Keratinocyte (primary cell): Measurements from ENCODE around the gene MET. TPM values are rescaled to one million over a fixed set of nuclear protein-coding genes. Genes with fewer than 3 reads are reported as not detected.

Experiments
- DNase-seq: peaks from one replicate; pipeline ENCODE4 v3.0.0-alpha.2; 2011; ENCODE audit warnings: low read depth, missing footprints, low spot score
- FAIRE-seq: peaks from 2 replicates; lab custom pipeline; 2011; peaks lifted over from hg19 to GRCh38; lab: Jason Lieb, UNC
- H2AFZ ChIP-seq: 2 replicates; pipeline ENCODE4 v1.6.0; 2012; ENCODE audit warnings: low read length, control low read depth, inconsistent platforms; ENCODE audit not compliant: control insufficient read depth
- H3K27ac ChIP-seq: 2 replicates; pipeline ENCODE4 v1.5.1; 2011; ENCODE audit warnings: low read length; ENCODE audit not compliant: control insufficient read depth, insufficient read depth
- H3K27me3 ChIP-seq: 3 replicates; pipeline ENCODE4 v1.6.0; 2011; ENCODE audit warnings: low read length; ENCODE audit not compliant: control insufficient read depth, insufficient read depth; ENCODE audit errors: extremely low read depth
- H3K36me3 ChIP-seq, 2 experiments: 2 replicates in 1 of 2; 3 replicates in 1 of 2; pipeline ENCODE4 v1.5.1; 2011; ENCODE audit warnings: low read length in 2 of 2, mild to moderate bottlenecking in 1 of 2; ENCODE audit not compliant: control insufficient read depth in 2 of 2, insufficient read depth in 2 of 2; ENCODE audit errors: extremely low read depth in 1 of 2
- H3K4me1 ChIP-seq: 3 replicates; pipeline ENCODE4 v1.5.1; 2011; ENCODE audit warnings: low read length; ENCODE audit not compliant: control insufficient read depth, insufficient read depth; ENCODE audit errors: extremely low read depth
- H3K4me2 ChIP-seq: 3 replicates; pipeline ENCODE4 v1.6.0; 2011; ENCODE audit warnings: low read depth, low read length; ENCODE audit not compliant: control insufficient read depth, insufficient read depth; ENCODE audit errors: extremely low read depth
- H3K4me3 ChIP-seq, 3 experiments: fragments of 200-600 bp in 1 of 3; sonication (generic) in 1 of 3; 2 replicates in 2 of 3; 3 replicates in 1 of 3; pipeline ENCODE4 v1.5.1; 2011 to 2016; ENCODE audit warnings: low read length in 3 of 3, mild to moderate bottlenecking in 3 of 3, control low read depth in 2 of 3, inconsistent platforms in 1 of 3, low read depth in 1 of 3, mixed read lengths in 1 of 3, mixed run types in 1 of 3, moderate library complexity in 1 of 3; ENCODE audit not compliant: control insufficient read depth in 2 of 3, insufficient read depth in 2 of 3; ENCODE audit errors: extremely low read depth in 1 of 3
- H3K79me2 ChIP-seq: 2 replicates; pipeline ENCODE4 v1.6.0; 2012; ENCODE audit warnings: low read length; ENCODE audit not compliant: control insufficient read depth, insufficient read depth
- H3K9ac ChIP-seq: 3 replicates; pipeline ENCODE4 v1.6.0; 2011; ENCODE audit warnings: low read length; ENCODE audit not compliant: control insufficient read depth, insufficient read depth; ENCODE audit errors: extremely low read depth
- H3K9me1 ChIP-seq: 3 replicates; pipeline ENCODE4 v1.6.0; 2011; ENCODE audit warnings: low read length; ENCODE audit not compliant: control insufficient read depth, insufficient read depth; ENCODE audit errors: extremely low read depth
- H3K9me3 ChIP-seq: 2 replicates; pipeline ENCODE4 v1.5.1; 2012; ENCODE audit warnings: low read depth, low read length; ENCODE audit not compliant: control insufficient read depth
- H4K20me1 ChIP-seq: 3 replicates; pipeline ENCODE4 v1.6.0; 2011; ENCODE audit warnings: low read length; ENCODE audit not compliant: control insufficient read depth, insufficient read depth; ENCODE audit errors: extremely low read depth
- CTCF ChIP-seq, 3 experiments: IDR thresholded peaks in 1 of 3; conservative IDR thresholded peaks in 1 of 3; optimal IDR thresholded peaks in 1 of 3; 2 replicates in 2 of 3; 3 replicates in 1 of 3; pipeline versions ENCODE3 to v1.5.1; 2011; ENCODE audit warnings: low read length in 3 of 3, mild to moderate bottlenecking in 3 of 3, moderate library complexity in 2 of 3, control low read depth in 1 of 3, inconsistent platforms in 1 of 3; ENCODE audit not compliant: insufficient read depth in 2 of 3; ENCODE audit errors: extremely low read depth in 1 of 3
- EZH2 ChIP-seq: IDR thresholded peaks from one replicate; pipeline ENCODE4 v1.6.1; 2012; ENCODE audit warnings: inconsistent platforms, mild to moderate bottlenecking, low read length, moderate library complexity
- dilution Hi-C: fragments of 300-500 bp; cut with MboI; formaldehyde crosslinking; loops from one replicate; pipeline ENCODE4 v1.7.0; 2020; ENCODE audit warnings: low sequenced_read_pairs; ENCODE audit not compliant: extremely low pct_ligation_motif_present
- polyA plus RNA-seq, 5 experiments: library from polyadenylated mRNA; depleted of rRNA in 3 of 5; stranded (reverse) in 3 of 5; stranded (forward) in 1 of 5; unstranded in 1 of 5; fragments of >200 nt; gene quantifications; 1 replicate in 1 of 5; 2 replicates in 3 of 5; 3 replicates in 1 of 5; pipeline versions ENCODE4 v1.2.1 to v1.2.3, GENCODE V29; 2011 to 2012; ENCODE audit warnings: missing spikeins in 2 of 5, low read depth in 1 of 5, low replicate concordance in 1 of 5

Gene MET
- polyA plus RNA-seq, 1 donor (not counting 4 experiments of a cell fraction or from before 2014, with no cell fraction given) = 117 TPM

DNA sequence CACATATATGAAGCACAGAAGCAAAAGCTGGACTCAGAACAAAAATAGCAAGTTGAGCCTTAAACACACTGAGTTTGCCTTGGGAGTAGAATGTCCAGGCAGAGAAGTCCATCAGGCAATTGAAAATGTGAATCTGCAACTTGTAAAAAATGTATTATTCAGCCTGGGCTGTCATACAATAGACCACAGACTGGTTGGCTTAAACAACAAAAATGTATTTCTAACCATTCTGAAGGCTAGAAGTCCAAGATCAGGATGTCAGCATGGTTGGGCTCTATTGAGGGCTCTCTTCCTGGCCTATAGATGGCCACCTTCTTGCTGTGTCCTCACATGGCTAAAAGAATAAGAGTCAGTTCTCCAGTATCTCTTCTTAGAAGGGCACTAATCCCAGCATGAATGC lies 113.8 kb downstream of the MET start:
- peaks cover 24 to 38% of the 10 kb centered on the region in 2 experiments for H3K36me3 ChIP-seq
- H3K4me1 ChIP-seq = peaks cover 20% of the 10 kb centered on the region

GRCh38 chr7:116786791-116787443 lies 114.9 kb downstream of the MET start:
- dilution Hi-C loops = no loop called here
- no peak overlapping the region for H3K9ac ChIP-seq
- no peaks in the 10 kb centered on the region for H3K9me1 ChIP-seq
- peaks cover 9% of the 10 kb centered on the region for H3K4me1 ChIP-seq
- no peaks in the 10 kb centered on the region for H3K27me3 ChIP-seq
- peaks cover 24 to 38% of the 10 kb centered on the region in 2 experiments for H3K36me3 ChIP-seq
- DNase-seq (no peak), FAIRE-seq (no peak)
- H3K4me3 ChIP-seq = no peak overlapping the region
- no peaks in the 10 kb centered on the region for H3K79me2 ChIP-seq
- no peak overlapping the region for H3K27ac ChIP-seq
- no peaks in the 10 kb centered on the region for H4K20me1 ChIP-seq
- TF ChIP-seq CTCF (optimal IDR thresholded peaks at IDR 0.05 in 1 of 3, IDR thresholded peaks at IDR 0.05 in 1 of 3, conservative IDR thresholded peaks at IDR 0.05 in 1 of 3; ENCODE audit: extremely low read depth in 1 of 3, insufficient read depth in 2 of 3, low read length in 3 of 3) (peak in 2 of 3 experiments; percentile 11 to 35), EZH2 (no peak)
- H2AFZ ChIP-seq = no peak overlapping the region
- H3K9me3 ChIP-seq = no peaks in the 10 kb centered on the region
- H3K4me2 ChIP-seq = no peak overlapping the region

More for the DNA sequence above, 113.8 kb downstream of the MET start:
- Histone ChIP-seq H3K9me1 (no peaks in the 10 kb centered on the region), H3K9me3 (no peaks in the 10 kb centered on the region), H3K27me3 (no peaks in the 10 kb centered on the region), H4K20me1 (no peaks in the 10 kb centered on the region), H3K79me2 (no peaks in the 10 kb centered on the region), H3K27ac (no peak overlapping the region), H3K4me3 (no peak overlapping the region), H2AFZ (no peak overlapping the region), H3K9ac (no peak overlapping the region), H3K4me2 (no peak overlapping the region)
- TF ChIP-seq CTCF (optimal IDR thresholded peaks at IDR 0.05 in 1 of 3, IDR thresholded peaks at IDR 0.05 in 1 of 3, conservative IDR thresholded peaks at IDR 0.05 in 1 of 3; ENCODE audit: extremely low read depth in 1 of 3, insufficient read depth in 2 of 3, low read length in 3 of 3) (no peak), EZH2 (no peak)
- dilution Hi-C loops = no loop called here
- no peak for DNase-seq
- FAIRE-seq = no peak
